Testis (tissue), 2 donors: ENCODE measurements around the gene FAM163B.

Experiments used
- CTCF ChIP-seq, 3 experiments: fragments of 450-650 bp in 2 of 3; fragments of 200-600 bp in 1 of 3; sonication (generic) in 1 of 3; IDR thresholded peaks; one replicate each; pipeline ENCODE4 v1.5.1; 2016 to 2019; ENCODE audit warnings: antibody characterized with exemption in 3 of 3, mild to moderate bottlenecking in 2 of 3, moderate library complexity in 1 of 3
- POLR2A ChIP-seq: fragments of 450-650 bp; IDR thresholded peaks from one replicate; pipeline ENCODE4 v1.6.1; 2017; ENCODE audit warnings: antibody characterized with exemption, mild to moderate bottlenecking, moderate library complexity

DNA sequence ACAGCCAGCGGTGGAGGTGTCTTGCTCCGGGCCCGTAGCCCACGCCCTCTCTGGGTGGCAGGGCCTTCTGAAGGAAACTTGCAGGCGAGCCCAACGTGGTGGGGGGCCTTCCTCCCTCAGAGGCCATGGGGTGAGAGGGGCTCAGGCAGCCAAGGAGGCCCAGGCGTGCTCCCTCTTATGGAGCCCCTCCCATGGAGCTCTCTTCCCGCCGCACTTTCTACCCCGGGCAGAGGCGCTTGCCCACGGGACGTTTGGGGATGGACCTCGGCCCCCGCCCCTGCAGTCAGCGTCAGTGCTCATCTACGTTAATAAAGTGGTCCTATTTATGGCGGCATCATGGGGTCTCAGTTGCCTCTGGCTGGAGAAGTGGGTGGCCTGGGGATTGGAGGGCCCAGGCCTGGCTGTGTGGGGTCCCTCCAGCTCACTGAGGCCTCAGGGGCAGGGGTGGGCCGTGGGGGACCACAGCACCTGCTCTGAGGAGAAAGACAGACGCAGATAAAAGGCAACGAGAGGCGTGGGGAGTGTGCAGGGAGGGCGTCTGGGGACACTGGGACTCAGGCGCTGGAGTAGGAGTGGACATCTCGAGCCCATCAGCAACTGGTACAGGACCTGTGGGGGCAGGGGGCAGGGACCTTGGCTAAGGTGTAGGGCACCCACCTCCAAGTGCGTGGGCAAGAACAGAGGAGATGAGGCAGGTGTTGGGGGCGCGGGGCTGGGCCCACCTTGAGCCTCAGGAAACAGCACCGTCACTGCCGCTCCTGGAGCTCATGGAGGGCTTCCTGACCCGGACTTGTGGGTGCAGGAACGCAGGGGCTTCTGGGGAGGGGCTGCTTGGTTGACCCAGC lies 33.8 kb downstream of the FAM163B start:
- no peak for TF ChIP-seq CTCF (IDR thresholded peaks at IDR 0.05)
- no peak for TF ChIP-seq POLR2A
